ENCODE results near the gene AFAP1L2.

DNA sequence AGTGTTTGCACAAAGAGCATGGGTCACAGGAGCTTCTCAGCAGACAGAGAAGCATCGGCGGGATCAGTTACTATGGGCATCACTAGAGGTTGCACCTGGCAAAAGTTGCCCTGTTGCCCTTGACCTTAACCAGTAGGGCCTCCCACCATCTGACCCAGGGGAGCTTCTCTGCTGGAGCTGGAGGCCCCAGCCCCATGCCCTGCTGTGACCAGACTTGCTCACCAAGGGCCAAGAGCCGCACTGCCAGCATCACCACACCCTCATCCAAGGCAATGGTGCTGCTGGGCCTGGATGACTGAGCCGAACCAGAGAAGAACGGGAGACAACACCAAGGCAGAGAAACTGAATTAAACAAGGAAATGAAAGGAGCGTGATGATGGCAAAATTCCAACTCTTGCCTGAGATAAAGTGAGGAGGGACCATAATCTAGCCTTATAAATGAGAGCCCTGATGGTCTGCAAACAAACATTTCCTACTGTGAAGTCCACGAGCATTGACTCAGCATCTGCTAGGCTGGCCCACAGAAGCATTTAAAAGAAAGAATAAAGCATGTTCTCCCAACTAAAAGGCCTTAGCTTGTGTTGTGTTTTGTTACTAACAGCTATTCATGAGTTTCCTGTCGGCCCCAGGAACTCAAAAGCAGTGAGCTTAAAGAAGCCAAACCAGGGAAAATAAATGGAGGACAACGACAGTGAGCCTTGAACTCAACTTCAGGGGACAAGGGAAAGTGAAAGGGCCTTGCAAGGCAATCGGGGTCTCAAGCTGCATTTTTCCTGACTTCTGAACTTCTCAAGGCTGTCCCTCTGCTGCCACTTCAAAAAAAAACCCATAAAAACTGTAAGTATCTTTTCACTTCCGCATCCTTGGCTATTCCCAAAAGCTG is 60.4 kb downstream of the AFAP1L2 start:
- TF ChIP-seq, protein P1, sequence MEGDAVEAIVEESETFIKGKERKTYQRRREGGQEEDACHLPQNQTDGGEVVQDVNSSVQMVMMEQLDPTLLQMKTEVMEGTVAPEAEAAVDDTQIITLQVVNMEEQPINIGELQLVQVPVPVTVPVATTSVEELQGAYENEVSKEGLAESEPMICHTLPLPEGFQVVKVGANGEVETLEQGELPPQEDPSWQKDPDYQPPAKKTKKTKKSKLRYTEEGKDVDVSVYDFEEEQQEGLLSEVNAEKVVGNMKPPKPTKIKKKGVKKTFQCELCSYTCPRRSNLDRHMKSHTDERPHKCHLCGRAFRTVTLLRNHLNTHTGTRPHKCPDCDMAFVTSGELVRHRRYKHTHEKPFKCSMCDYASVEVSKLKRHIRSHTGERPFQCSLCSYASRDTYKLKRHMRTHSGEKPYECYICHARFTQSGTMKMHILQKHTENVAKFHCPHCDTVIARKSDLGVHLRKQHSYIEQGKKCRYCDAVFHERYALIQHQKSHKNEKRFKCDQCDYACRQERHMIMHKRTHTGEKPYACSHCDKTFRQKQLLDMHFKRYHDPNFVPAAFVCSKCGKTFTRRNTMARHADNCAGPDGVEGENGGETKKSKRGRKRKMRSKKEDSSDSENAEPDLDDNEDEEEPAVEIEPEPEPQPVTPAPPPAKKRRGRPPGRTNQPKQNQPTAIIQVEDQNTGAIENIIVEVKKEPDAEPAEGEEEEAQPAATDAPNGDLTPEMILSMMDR (IDR thresholded peaks at IDR 0.05; ENCODE audit: low read length): no peak
- TF ChIP-seq EZH2 (optimal IDR thresholded peaks at IDR 0.05; ENCODE audit: low read depth, low read length) (no peak), EZH2phosphoT487 (IDR thresholded peaks at IDR 0.05; ENCODE audit: low read length) (no peak)
